Measurements from ENCODE around the gene PPP2R2D.

The PPP2R2D gene

DNA sequence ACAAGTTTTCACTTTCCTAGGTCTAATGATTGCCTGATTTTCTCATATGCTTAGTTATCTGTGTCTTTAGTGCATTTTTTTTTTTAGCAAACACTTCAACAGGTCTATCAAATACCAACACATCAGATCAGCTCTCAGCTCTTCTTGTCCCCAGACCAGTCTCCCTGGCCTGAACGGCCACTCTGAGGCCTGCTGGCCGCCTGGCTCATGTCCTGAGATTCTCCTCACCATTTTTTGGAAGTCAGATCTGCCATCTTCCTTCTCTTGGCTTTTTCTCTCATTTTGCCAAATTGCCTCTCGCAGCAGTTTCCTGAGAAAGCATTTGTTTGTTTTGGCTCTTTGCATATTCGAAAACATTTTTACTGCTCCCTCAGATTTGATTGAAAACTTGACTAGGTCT, 29.3 kb downstream of the PPP2R2D start:
- Histone ChIP-seq H3K4me1 (peaks cover 0 to 53% (median 38%) of the 10 kb centered on the region in 4 donors), H3K4me3 (no peak overlapping the region), H3K27ac (no peak overlapping the region), H3K36me3 (peaks cover 0 to 7% (median 7%) of the 10 kb centered on the region in 3 donors), H3K27me3 (no peaks in the 10 kb centered on the region), H3K9me3 (peaks cover 0 to 7% (median 2%) of the 10 kb centered on the region in 3 donors)
- DNase-seq: no peak
- TF ChIP-seq, protein P1, sequence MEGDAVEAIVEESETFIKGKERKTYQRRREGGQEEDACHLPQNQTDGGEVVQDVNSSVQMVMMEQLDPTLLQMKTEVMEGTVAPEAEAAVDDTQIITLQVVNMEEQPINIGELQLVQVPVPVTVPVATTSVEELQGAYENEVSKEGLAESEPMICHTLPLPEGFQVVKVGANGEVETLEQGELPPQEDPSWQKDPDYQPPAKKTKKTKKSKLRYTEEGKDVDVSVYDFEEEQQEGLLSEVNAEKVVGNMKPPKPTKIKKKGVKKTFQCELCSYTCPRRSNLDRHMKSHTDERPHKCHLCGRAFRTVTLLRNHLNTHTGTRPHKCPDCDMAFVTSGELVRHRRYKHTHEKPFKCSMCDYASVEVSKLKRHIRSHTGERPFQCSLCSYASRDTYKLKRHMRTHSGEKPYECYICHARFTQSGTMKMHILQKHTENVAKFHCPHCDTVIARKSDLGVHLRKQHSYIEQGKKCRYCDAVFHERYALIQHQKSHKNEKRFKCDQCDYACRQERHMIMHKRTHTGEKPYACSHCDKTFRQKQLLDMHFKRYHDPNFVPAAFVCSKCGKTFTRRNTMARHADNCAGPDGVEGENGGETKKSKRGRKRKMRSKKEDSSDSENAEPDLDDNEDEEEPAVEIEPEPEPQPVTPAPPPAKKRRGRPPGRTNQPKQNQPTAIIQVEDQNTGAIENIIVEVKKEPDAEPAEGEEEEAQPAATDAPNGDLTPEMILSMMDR (IDR thresholded peaks at IDR 0.05): no peak
- intact Hi-C loops (cut with DNase I; ENCODE audit: low total_unique reads): no loop called here

DNA sequence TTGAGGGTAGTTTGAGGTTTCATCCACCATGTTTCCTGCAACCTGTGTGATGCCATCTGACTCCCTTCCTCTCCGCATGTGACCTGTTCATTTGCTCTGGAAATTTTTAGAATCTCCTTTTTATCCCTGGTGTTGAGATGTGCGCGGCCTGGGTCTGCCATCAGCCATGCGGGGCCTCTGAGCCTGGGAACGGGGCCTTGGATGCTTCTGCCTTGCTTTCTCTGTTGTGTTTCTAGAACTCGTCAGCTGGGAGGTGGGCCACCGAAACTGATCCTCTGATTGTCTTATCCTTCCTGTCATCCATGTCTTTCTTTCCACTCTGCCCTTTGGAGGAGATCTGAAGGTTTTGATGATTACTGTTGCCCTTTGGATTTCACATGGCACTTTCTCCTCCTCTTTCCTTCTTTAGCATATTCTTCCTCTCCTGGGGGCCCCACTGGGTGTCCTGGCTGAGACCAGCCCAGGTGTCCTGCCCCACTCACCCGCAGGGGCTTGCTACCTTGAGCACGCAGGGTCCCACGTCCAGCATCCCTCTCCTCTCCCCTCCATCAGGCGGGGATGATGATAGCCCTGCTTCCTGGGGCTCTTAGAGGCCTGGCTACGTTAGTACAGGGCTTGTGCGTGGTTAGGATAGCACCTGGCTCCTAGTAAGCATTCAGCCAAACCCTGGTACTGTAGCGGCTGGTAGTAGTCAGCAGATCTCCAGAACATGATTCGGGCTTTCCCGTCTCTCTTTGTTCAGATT, 29.9 kb downstream of the PPP2R2D start:
- intact Hi-C loops (cut with DNase I; ENCODE audit: low total_unique reads): no loop called here
- TF ChIP-seq, protein P1 (IDR thresholded peaks at IDR 0.05): no peak
- Histone ChIP-seq H3K9me3 (peaks cover 0 to under 1% (median 0%) of the 10 kb centered on the region in 3 donors), H3K36me3 (peaks cover 0 to 13% (median 12%) of the 10 kb centered on the region in 3 donors), H3K4me1 (peaks cover 0 to 53% (median 38%) of the 10 kb centered on the region in 4 donors), H3K4me3 (no peak overlapping the region), H3K27me3 (no peaks in the 10 kb centered on the region), H3K27ac (peak overlapping the region in 1 of 2 donors; percentile 46)
- DNase-seq: no peak

DNA sequence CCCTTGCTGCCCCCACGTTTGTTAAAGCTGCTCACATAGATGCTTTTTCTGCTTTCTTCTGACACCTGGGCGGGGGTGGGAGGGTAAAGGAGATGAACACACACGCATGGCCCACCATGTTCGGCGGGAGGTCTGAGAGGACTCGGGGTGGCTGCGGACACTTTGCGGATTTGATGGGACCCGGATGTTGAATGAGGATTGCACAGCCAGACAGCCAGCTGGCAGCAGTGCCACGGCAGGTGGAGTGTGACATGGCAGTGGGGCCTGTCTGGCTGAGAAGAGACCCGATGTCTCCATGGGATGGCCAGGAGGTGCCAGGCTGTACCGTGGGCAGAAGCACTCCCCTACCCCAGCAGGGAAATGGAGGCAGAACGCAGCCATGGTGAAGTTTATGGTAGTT, 31.2 kb downstream of the PPP2R2D start:
- Histone ChIP-seq H3K27me3 (no peaks in the 10 kb centered on the region), H3K9me3 (no peaks in the 10 kb centered on the region), H3K4me1 (peaks cover 0 to 53% (median 38%) of the 10 kb centered on the region in 4 donors), H3K4me3 (no peak overlapping the region), H3K36me3 (peaks cover 0 to 25% (median 20%) of the 10 kb centered on the region in 3 donors), H3K27ac (peak overlapping the region in 1 of 2 donors; percentile 46)
- intact Hi-C loops (cut with DNase I; ENCODE audit: low total_unique reads): no loop called here
- TF ChIP-seq, protein P1 (IDR thresholded peaks at IDR 0.05): no peak
- no peak for DNase-seq

DNA sequence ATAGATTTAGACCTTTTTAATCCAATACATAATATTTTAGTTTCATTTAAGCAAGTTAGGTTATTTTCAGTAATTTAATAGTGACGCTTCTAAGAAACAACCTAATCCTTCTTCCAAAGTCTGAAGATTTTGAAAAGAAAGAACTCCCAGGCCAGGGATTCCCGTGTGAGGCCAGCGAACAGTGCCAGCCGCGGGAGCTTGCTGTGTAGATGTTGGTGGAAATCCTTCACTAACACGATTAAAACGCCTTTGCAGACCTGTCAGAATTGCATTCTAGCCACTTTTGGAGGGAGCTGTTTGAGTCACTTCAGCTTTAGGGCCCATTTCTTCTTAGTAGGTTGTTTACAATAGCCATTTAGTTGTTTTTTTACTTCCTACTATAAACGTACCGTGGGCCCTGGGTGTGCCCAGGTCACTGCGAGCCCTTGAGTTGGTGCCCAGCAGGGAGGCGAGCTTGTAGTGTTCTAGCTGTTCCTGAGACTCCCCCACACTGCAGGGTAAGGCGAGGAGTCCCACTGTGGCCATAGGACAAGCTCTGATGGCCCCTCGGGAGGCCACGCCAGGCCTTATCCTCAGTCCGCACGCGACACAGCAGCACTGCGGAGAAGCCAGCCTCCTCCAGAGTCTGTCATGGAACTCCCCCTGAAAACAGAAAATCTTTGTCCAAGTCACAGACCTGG, 32.3 kb downstream of the PPP2R2D start:
- no peak for DNase-seq
- no peaks in the 10 kb centered on the region for H3K27me3 ChIP-seq
- intact Hi-C loops (cut with DNase I; ENCODE audit: low total_unique reads): no loop called here
- peaks cover 0 to 46% (median 35%) of the 10 kb centered on the region in 4 donors for H3K4me1 ChIP-seq
- H3K4me3 ChIP-seq: no peak overlapping the region
- peaks cover 3 to 37% (median 20%) of the 10 kb centered on the region in 3 donors for H3K36me3 ChIP-seq
- no peaks in the 10 kb centered on the region for H3K9me3 ChIP-seq
- H3K27ac ChIP-seq: no peak overlapping the region
- TF ChIP-seq, protein P1 (IDR thresholded peaks at IDR 0.05): no peak

DNA sequence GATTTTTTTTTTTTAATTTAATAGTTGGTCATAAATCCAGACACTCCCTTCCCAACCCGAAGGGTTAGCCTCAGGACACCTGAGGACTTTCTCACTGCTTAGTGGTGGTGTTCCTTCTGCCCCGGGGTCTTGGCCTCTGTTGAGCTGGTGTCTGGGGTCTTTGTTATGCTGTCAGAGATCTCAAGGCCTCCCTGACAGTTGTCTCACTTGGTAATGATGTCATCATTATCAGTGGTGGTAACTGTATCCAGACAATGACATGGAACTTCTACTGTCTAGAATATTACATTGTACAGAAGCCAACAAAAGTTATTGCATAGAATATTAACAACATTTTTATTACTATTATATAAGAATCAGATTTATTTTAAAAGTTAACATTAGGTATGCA, 32.9 kb downstream of the PPP2R2D start:
- Histone ChIP-seq H3K27ac (no peak overlapping the region), H3K9me3 (no peaks in the 10 kb centered on the region), H3K27me3 (no peaks in the 10 kb centered on the region), H3K4me1 (peaks cover 0 to 40% (median 30%) of the 10 kb centered on the region in 4 donors), H3K36me3 (peaks cover 6 to 42% (median 24%) of the 10 kb centered on the region in 3 donors), H3K4me3 (no peak overlapping the region)
- no peak for DNase-seq
- TF ChIP-seq, protein P1 (IDR thresholded peaks at IDR 0.05): no peak
- intact Hi-C loops (cut with DNase I; ENCODE audit: low total_unique reads): loop anchor here (2.0 kb wide), 1 partner anchor 33 kb away; no protein-coding TSS in a partner anchor

Measured in tibial artery (tissue), 4 donors.